ENCODE data around the gene CLDN10.
"Not testable (repeated sequence)": the region's sequence is repeated elsewhere in the genome, so short reads cannot be mapped to it uniquely, and the experiment has no call there.

Gene CLDN10

GRCh38 chr13:95508996-95509395 is 43.5 kb upstream of the CLDN10 start:
- ChIA-PET POLR2A (no interaction called here), CTCF (interaction anchor here (1.1 kb wide), 1 partner anchor 28 kb away, joined by 3 read pairs; no protein-coding TSS in a partner anchor)

GRCh38 chr13:95509521-95510310 is 42.8 kb upstream of the CLDN10 start:
- no peak overlapping the region for H3K4me3 ChIP-seq (ENCODE audit: low read depth, low read length)
- POLR2A ChIA-PET: no interaction called here
- CTCF ChIA-PET: interaction anchor here (1.1 kb wide), 1 partner anchor 27 kb away, joined by 3 read pairs; no protein-coding TSS in a partner anchor
- no peak for DNase-seq (ENCODE audit: low read depth, low spot score)
- TF ChIP-seq CTCF (IDR thresholded peaks at IDR 0.05; ENCODE audit: insufficient read depth, low read length, missing control alignments): no peak

More at GRCh38 chr13:95508996-95509395, 43.5 kb upstream of the CLDN10 start:
- no peak overlapping the region for H3K4me3 ChIP-seq (ENCODE audit: low read depth, low read length)
- no peak for TF ChIP-seq CTCF (IDR thresholded peaks at IDR 0.05; ENCODE audit: insufficient read depth, low read length, missing control alignments)
- DNase-seq (ENCODE audit: low read depth, low spot score): no peak

- ChIA-PET POLR2A (no interaction called here), CTCF (no interaction called here)
- H3K4me3 ChIP-seq (ENCODE audit: low read depth, low read length): no peak overlapping the region
Observed at GRCh38 chr13:95510950-95511349, 41.6 kb upstream of the CLDN10 start.

GRCh38 chr13:95512424-95512823 is 40.1 kb upstream of the CLDN10 start:
- CTCF ChIA-PET: interaction anchor here (1.9 kb wide), 1 partner anchor 24 kb away, joined by 10 read pairs; no protein-coding TSS in a partner anchor
- H3K4me3 ChIP-seq (ENCODE audit: low read depth, low read length): no peak overlapping the region
- POLR2A ChIA-PET: no interaction called here
- DNase-seq (ENCODE audit: low read depth, low spot score): no peak
- no peak for TF ChIP-seq CTCF (IDR thresholded peaks at IDR 0.05; ENCODE audit: insufficient read depth, low read length, missing control alignments)

More at GRCh38 chr13:95510950-95511349, 41.6 kb upstream of the CLDN10 start:
- DNase-seq (ENCODE audit: low read depth, low spot score): no peak
- TF ChIP-seq CTCF (IDR thresholded peaks at IDR 0.05; ENCODE audit: insufficient read depth, low read length, missing control alignments): no peak

- CTCF ChIA-PET: interaction anchor here (1.9 kb wide), 1 partner anchor 23 kb away, joined by 10 read pairs; no protein-coding TSS in a partner anchor
Observed at GRCh38 chr13:95512957-95513356, 39.6 kb upstream of the CLDN10 start.

GRCh38 chr13:95515606-95516005 is 36.9 kb upstream of the CLDN10 start:
- POLR2A ChIA-PET; DNase-seq (ENCODE audit: low read depth, low spot score); H3K4me3 ChIP-seq (ENCODE audit: low read depth, low read length): not testable (repeated sequence)
- CTCF ChIA-PET: interaction anchor here (0.7 kb wide), 1 partner anchor 21 kb away, joined by 3 read pairs; no protein-coding TSS in a partner anchor

More at GRCh38 chr13:95512957-95513356, 39.6 kb upstream of the CLDN10 start:
- no peak for TF ChIP-seq CTCF (IDR thresholded peaks at IDR 0.05; ENCODE audit: insufficient read depth, low read length, missing control alignments)
- no peak overlapping the region for H3K4me3 ChIP-seq (ENCODE audit: low read depth, low read length)
- POLR2A ChIA-PET: no interaction called here
- DNase-seq (ENCODE audit: low read depth, low spot score): no peak
